Medulla oblongata (tissue), 1 donor: ENCODE data around the gene SERINC5.
A peak's percentile ranks its signal among the peaks of the same experiment; 100 is the strongest.
"Not testable (repeated sequence)": the region's sequence is repeated elsewhere in the genome, so short reads cannot be mapped to it uniquely, and the experiment has no call there.

Source experiments
- DNase-seq: peaks from one replicate; pipeline ENCODE4 v3.0.0-alpha.2; 2015; ENCODE audit errors: extremely low spot score

The SERINC5 gene

DNA sequence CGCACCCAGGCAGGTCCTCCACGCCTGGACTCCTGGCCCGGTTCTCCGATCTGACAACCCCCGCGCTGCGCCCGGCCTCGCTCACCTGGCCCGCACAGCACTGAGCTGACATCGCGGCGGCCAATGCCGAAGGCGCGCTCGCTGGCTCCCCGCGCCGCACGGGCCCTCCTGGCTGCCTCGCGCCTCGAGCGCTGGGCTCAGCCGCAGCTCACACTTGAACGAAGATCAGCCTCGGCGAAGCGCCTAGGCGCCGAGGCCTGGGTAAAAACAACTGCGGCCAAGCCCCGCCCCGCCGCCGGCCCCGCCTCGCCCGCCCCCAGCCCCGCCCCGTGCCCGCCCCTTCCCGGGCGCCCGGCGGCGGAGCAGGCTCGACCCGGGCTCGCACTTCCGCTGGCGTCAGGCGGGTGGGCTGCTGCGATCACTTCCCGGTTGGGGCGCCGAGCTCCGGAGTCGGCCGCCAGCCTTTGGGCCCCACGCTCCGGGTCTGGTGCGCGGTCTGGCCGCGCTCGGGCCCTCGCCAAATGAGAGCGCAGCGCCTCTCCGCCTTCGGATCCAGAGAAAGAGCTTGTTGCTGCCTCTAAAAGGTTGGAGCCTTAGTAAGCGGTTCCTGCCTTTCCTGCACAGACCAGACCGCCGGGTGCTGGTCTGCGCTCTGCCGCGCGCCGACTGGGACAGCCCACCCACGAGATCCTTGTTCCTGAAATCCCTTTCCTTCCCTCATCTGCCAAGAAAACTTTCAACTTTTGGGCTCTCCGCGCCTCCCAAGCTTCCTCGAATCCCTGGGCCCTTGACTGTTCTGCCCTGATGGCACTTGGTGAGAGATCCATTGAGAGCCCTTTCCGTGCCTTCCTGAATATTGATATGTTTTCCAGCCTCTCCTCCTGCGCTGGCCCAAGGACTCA, at the start of gene SERINC5:
Gene SERINC5 (minus strand): TSS at position 238 of the 902 bp plus-strand sequence. CDS start 126 bp downstream, at position 112.
- DNase-seq = peak; percentile 91

DNA sequence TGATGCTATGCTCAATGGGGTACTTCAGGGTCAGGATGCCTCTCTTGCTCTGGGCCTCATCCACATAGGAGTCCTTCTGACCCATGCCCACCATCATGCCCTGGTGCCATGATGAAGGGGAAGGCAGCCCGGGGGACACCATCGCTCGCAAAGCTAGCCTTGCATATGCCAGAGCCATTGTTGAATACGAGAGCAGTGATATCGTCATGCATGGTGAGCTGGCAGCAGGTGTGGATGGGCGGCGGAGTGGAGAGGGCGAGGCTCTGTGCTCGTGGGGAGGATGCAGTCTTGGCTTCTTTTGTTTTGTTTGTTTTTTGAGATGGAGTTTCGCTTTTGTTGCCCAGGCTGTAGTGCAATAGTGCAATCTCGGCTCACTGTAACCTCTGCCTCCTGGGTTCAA, 46.8 kb upstream of the SERINC5 start:
- DNase-seq = no peak

DNA sequence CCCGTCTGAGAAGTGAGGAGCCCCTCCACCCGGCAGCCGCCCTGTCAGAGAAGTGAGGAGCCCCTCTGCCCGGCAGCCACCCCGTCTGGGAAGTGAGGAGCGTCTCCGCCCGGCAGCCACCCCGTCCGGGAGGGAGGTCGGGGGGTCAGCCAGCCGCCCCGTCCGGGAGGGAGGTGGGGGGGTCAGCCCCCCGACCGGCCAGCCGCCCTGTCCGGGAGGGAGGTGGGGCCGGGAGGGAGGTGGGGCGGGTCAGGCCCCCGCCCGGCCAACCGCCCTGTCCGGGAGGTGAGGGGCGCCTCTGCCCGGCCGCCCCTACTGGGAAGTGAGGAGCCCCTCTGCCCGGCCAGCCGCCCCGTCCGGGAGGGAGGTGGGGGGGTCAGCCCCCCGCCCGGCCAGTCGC, 45.5 kb upstream of the SERINC5 start:
- DNase-seq = not testable (repeated sequence)

DNA sequence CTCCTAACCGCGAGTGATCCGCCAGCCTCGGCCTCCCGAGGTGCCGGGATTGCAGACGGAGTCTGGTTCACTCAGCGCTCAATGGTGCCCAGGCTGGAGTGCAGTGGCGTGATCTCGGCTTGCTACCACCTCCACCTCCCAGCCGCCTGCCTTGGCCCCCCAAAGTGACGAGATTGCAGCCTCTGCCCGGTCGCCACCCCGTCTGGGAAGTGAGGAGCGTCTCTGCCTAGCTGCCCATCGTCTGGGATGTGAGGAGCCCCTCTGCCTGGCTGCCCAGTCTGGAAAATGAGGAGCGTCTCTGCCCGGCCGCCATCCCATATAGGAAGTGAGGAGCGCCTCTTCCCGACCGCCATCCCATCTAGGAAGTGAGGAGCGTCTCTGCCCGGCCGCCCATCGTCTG, 44.9 kb upstream of the SERINC5 start:
- not testable (repeated sequence) for DNase-seq

DNA sequence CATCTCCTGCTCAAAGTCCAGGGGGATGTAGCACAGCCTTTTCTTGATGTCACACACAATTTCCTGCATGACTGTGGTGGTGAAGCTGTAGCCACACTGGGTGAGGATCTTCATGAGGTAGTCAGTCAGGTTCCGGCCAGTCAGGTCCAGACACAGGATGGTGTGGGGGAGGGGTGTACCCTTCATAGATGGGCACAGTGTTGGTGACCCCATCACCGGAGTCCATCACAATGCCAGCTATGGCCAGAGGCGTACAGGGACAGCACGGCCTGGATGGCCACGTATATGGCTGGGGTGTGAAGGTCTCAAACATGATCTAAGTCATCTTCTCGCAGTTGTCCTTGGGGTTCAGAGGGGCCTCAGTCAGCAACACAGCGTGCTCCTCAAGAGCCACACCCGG, 44.3 kb upstream of the SERINC5 start:
- no peak for DNase-seq

DNA sequence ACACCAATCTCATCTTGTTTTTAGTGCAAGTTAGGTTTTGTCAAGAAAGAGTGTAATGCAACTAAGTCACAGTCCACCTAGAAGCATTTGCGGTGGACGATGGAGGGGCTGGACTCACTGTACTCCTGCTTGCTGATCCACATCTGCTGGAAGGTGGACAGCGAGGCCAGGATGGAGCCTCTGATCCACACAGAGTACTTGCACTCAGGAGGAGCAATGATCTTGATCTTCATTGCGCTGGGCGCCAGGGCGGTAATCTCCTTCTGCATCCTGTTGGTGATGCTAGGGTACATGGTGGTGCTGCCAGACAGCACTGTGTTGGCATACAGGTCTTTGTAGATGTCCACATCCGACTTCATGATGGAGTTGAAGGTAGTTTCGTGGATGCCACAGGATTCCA, 43.8 kb upstream of the SERINC5 start:
- DNase-seq = no peak

DNA sequence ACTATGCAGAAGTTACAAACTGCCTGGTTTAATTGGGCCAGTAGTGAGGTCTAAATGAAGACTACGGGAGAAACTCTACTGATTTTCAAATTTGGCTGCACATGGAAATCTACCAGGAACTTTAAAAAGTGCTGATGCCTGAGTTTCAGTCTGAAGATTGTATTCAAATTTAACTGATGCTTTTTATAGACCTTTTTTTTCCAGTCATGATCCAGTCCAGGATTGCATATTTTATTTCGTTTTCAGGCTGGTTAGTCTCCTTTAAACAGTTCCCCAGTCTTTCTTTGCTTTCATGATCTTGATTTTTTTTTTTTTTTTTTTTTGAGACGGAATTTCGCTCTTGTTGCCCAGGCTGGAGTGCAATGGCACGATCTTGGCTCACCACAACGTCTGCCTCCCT, 40.3 kb upstream of the SERINC5 start:
- no peak for DNase-seq

DNA sequence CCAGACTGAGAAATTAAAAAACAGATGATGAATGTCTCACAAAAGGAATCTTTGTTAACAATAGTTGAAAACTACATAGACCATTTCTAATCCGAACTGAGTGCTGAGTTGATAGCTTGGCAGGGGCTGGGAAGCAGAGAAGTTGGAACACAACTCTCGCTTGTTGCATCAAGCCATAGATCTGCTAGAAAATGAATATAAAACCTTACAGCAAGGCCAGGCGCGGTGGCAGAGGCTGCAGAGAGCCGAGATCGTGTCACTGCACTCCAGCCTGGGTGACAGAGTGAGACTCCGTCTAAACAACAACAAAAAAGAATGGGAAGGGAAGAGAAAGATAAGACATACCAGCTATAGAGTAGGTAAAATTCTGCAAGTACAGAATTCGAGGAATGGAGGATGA, 35.9 kb upstream of the SERINC5 start:
- DNase-seq = no peak

DNA sequence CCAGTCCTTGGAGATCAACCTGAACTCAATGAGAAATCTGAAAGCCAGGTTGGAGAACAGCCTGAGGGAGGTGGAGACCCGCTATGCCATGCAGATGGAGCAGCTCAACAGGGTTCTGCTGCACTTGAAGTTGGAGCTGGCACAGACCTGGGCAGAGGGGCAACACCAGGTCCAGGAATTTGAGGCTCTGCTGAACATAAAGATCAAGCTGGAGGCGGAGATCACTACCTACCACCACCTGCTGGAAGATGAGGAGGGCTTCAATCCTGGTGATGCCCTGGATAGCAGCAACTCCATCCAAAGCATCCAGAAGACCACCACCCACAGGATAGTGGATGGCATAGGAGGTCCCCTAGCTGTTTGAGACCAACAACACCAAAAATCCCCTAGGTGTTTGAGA, 33.5 kb upstream of the SERINC5 start:
- DNase-seq = no peak

DNA sequence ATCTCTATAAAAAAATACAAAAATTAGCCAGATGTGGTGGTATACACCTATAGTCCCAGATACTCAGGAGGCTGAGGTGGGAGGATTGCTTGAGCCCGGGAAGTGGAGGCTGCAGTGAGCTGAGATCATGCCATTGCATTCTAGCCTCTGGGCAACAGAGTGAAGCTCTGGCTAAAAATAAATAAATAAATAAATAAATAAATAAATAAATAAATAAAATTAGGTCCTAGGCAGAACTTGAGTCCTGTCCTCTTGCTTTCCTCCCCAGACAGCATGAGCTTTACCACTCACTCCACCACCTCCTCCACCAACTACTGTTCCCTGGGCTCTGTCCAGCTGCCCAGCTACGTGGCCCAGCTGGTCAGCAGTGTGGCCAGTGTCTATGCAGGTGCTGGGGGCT, 32.3 kb upstream of the SERINC5 start:
- DNase-seq = no peak

DNA sequence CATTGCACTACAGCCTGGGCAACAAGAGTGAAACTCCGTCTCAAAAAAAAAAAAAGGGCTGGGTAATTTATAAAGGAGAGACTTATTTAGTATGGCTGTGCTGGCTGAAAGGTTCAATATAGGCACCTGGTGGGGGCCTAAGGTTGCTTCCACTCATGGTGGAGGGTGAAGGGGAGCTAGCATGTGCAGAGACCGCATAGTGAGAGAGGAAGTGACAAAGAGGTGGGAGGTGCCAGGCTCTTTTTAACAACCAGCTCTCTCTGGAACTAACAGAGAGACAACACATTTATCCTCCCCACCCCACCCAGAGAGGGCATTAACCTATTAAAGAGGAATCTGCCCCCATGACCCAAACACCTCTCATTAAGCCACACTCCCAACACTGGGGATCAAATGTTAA, 28.9 kb upstream of the SERINC5 start:
- DNase-seq = no peak

DNA sequence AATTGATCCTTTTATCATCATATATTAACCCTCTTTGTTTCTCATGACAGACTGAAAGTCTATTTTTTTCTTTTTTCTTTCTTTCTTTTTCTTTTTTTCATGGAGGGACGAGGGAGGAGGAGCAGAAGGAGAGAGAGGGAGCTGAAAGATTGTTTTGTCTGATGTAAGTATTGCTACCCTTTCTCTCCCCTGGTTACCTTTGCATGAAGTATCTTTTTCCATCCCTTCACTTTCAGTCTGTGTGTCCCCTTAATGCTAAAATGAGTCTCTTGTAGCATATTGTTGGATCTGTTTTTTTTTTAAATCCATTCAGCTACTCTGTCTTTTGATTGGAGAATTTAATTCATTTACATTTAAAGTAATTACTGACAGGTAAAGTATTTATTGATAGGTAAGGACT, 27.5 kb upstream of the SERINC5 start:
- DNase-seq = no peak

DNA sequence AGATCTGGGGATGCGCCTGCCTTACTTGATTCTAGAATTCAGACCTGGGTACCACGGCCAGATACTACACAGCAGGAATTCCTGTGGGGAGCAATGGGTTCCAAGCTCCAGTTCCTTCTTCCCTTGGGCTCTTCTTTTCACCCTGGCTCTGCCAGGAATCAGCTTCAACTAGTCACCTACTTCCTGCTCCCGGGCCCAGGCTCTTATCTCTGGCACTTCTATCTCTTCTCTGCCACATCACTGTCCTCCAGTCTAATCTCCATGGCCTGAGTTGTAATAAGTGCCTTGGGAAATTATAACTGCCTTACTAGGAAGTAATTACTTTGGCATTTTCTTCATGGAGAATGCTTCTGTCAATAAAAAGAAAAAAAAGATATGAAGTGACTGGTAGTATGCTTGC, 26.2 kb upstream of the SERINC5 start:
- DNase-seq = no peak

DNA sequence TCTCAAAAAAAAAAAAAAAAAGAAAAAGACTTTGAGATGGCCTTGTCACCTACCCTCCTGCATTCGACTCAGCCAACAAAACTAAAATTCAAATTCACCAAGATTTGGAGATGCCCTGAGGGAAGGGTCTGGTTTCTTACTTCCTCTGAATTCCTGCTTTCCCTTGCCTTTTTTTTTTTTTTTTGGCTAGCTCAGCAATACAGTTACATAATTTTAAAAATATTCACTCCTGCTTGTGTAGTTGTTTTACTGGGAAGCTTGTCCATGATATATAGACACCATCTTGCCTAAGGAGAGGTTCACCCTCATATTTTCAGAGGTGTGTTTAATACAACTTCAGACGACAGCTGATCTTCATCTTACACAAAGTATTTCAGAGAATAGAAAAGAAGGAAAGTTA, 21.3 kb upstream of the SERINC5 start:
- DNase-seq = no peak

DNA sequence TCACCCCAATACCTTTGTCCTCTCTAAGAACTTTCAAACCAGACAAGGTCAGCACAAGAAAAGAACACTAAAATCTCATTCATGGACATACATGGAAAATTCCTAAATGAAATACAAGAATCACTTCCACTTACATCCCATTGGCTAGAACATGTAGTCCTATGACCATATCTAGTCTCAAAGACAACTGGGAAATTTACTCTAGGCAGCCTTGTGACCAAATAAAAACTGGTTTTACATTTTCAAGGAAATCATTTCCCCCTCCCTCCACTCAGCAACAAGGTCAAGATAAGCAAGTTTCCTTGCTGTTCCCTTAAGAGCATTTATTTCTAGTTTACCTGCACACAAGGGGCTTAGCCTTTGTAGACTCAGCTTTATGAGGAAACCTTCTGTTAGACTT, 20.3 kb upstream of the SERINC5 start:
- no peak for DNase-seq

DNA sequence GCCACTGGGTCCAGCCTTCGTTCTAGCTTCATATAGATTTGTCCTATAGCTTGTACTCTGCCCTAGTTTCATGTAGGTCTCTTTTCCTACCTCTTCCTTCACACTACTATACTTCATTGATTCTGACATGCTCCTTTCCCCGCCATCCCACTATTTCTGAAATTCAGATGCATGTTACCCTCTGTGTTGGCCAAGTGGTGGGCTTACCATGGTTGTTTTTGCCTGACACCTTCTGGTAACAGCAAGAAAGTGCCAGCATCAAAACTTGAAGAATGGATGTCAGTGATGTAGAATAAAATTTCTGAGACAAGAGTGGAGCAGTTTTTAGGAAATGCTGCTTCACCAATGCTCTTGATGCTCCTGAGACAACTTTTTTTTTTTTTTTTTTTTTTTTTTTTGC, 19.5 kb upstream of the SERINC5 start:
- DNase-seq = peak; percentile 81

DNA sequence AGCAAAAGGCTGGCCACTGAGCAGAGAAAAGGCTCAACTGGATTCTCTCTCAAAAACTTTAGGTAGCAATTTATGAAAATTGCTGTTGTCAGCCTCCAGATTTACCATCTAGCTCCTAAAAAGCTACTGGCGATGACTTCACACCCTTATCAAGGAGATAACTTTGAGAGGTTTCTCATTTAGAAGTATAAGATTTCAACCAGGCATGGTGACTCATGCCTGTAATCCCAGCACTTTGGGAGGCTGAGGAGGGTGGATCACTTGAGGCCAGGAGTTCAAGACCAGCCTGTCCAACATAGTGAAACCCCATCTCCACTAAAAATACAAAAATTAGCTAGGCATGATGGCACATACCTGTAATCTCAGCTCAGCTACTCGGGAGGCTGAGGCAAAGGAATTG, 14.7 kb upstream of the SERINC5 start:
- not testable (repeated sequence) for DNase-seq

DNA sequence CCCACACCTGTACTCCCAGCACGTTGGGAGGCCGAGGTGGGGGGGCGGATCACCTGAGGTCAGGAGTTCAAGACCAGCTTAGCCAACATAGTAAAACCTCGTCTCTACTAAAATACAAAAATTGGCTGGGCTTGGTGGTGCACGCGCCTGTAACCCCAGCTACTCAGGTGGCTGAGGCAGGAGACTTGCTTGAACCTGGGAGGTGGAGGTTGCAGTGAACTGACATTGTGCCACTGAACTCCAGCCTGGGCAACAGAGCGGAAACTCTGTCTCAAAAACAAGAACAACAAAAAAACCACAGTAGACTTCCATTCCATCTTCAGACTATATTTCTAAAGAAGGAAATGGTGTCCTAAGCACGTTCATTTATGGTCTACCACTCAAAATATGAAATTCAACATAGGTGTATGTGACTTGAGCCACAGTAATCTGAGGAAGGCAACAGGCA, 14.2 kb upstream of the SERINC5 start:
- DNase-seq = no peak

DNA sequence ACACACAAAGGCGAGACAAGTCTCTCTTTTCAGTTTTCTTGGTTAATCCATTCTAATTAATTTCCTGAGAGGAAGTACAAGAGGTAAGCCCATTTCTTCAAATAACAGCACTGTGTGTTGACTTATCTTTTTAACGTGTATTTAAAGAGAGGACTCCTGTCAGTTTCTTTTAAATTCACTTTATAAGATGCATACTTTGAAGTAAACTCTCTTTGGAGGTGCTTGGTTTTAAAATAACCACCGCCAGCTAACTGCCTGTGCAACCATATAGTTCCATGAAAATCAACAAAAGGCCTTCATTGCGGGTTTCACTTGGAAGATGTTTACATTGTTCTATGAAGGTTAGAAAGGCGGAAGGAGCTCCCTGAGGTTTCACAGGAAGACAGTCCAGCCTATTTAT, 13.1 kb upstream of the SERINC5 start:
- no peak for DNase-seq

DNA sequence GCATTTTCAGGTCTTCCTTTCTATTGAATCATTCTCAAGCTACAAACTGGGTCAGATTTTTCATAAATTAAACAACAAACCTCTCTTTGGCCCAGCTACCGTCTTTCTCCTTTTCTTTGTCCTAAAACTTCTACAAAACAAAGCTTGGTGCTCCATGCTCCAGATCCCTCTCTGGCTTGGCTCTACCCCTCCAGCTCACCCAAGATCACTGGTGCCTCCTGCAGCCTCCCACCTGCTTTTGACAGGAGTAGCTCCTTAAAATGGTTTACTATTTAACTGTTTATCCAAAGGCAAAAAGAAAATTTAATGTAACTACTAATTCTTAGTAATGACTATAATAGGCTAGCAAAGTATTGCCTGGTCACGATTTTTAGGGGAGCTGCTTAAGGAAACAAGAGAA, 10.7 kb upstream of the SERINC5 start:
- DNase-seq = no peak

DNA sequence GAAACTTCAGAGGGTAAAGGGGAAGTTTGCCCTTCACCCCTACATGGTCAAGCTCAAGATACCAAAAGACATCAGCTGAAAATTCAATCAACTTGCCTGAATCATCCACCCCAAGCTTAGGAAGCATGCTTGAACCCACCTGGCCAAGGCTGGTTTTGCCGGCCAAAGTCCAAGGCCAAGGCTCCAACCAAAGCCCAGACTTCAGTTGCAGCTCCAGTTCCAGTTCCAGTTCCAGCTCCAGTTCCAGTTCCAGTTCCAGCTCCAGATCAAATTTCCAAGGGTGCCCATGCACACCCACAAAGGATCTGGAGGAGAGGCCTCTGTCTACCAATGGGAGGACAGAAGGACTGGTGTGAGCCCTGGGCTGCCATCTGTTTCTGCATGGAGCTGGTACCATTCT, 4.6 kb upstream of the SERINC5 start:
- DNase-seq = no peak

DNA sequence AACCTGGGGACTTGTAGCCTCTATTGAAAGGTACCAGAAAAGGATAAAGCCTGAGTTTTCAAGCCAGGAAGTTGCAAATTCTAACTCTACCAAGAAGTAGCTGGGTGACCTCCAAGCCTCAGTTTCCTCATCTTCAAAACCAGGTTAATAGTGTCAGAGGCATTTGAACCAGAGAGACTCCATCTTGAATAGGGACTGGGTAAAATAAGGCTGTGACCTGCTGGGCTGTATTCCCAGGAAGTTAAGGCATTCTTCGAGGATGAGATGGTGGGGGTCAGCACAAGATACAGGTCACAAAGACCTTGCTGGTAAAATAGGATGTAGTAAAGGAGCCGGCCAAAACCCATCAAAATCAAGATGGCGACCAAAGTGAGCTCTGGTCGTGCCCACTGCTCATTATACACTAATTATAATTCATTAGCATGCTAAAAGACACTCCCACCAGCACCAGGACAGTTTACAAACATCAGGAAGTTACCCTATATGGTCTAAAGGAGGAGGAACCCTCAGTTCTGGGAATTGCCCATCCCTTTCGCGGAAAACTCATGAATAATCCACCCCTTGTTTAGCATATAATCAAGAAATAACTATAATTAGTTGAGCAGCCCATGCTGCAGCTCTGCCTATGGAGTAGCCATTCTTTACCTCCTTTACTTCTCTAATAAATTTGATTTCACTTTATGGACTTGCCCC, 3.8 kb upstream of the SERINC5 start:
- DNase-seq = no peak

DNA sequence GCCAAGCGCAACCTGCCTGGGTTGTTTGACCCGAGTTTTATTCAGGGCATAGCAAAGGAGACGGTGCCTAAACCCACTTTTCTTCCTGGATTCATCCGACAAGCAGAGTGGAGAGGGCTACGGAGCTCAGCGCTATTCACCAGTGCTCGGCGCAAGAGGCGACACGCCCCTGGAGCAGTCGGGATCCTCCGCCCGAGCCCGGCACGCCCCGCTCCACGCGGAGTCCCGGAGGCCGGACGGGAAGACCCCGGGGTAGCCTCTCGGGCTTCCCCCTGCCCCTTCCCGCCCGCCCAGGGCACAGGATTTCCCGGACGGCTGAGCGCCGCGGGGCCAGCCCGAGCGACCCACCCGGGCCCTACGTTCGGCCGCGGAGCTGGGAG, 427 bp downstream of the SERINC5 start:
- peak; percentile 48 for DNase-seq
